H1 (cell line): ENCODE results near the gene ZNF518B. TPM values are rescaled to one million over a fixed set of nuclear protein-coding genes. Genes with fewer than 3 reads are reported as not detected.

Experiments used
- CTCF ChIA-PET: fragments of 300-600 bp; sonication (Branson Sonifier 250); formaldehyde crosslinking; loops from one replicate; lab custom pipeline; 2021; ENCODE audit not compliant: partially characterized antibody; lab: Charles Lee
- POLR2A ChIA-PET: fragments of 300-600 bp; sonication (Branson Sonifier 250); formaldehyde crosslinking; loops from one replicate; lab custom pipeline; 2021; ENCODE audit warnings: inconsistent platforms; ENCODE audit not compliant: partially characterized antibody; lab: Charles Lee
- DNase-seq, 2 experiments: peaks; one replicate each; pipeline versions ENCODE4 v3.0.0 to v3.0.0-alpha.2; 2010 to 2022; ENCODE audit warnings: low spot score in 2 of 2, low read depth in 1 of 2, mixed read lengths in 1 of 2
- FAIRE-seq: peaks from 2 replicates; lab custom pipeline; 2011; peaks lifted over from hg19 to GRCh38; lab: Jason Lieb, UNC
- H2AFZ ChIP-seq: 2 replicates; pipeline ENCODE4 v1.8.1; 2012; ENCODE audit warnings: low read length, inconsistent platforms
- H2AK5ac ChIP-seq: 2 replicates; pipeline ENCODE4 v1.6.1; 2013; ENCODE audit warnings: low read depth, low read length
- H2BK120ac ChIP-seq: replicated peaks from 2 replicates; pipeline ENCODE3; 2013; ENCODE audit warnings: low read depth, low read length, inconsistent platforms
- H2BK12ac ChIP-seq: 2 replicates; pipeline ENCODE4 v1.6.1; 2013; ENCODE audit warnings: low read depth, low read length
- H2BK15ac ChIP-seq: 2 replicates; pipeline ENCODE4 v1.6.1; 2013; ENCODE audit warnings: low read length
- H2BK20ac ChIP-seq: 2 replicates; pipeline ENCODE4 v1.6.1; 2013; ENCODE audit warnings: low read length
- H2BK5ac ChIP-seq: 2 replicates; pipeline ENCODE4 v1.6.1; 2013; ENCODE audit warnings: low read depth, low read length
- H3K14ac ChIP-seq: 2 replicates; pipeline ENCODE4 v1.6.1; 2013; ENCODE audit warnings: inconsistent platforms; ENCODE audit not compliant: insufficient read length
- H3K18ac ChIP-seq: 2 replicates; pipeline ENCODE4 v1.6.1; 2013; ENCODE audit warnings: low read length; ENCODE audit errors: extremely low read depth
- H3K23ac ChIP-seq: 2 replicates; pipeline ENCODE4 v1.6.1; 2013; ENCODE audit warnings: inconsistent platforms; ENCODE audit not compliant: insufficient read length
- H3K23me2 ChIP-seq: 2 replicates; pipeline ENCODE4 v1.6.1; 2013; ENCODE audit warnings: low read depth, low read length
- H3K27ac ChIP-seq: 2 replicates; pipeline ENCODE4 v1.6.1; 2011; ENCODE audit warnings: low read depth, low read length, inconsistent platforms
- H3K27me3 ChIP-seq, 4 experiments: replicated peaks in 1 of 4; 1 replicate in 1 of 4; 2 replicates in 3 of 4; pipeline versions ENCODE4 v1.6.1 to v1.8.1; 2011 to 2013; ENCODE audit warnings: low read length in 3 of 4, mild to moderate bottlenecking in 3 of 4, inconsistent platforms in 2 of 4, mixed read lengths in 2 of 4, moderate library complexity in 1 of 4; ENCODE audit not compliant: control insufficient read depth in 3 of 4, insufficient read depth in 3 of 4; ENCODE audit errors: extremely low read depth in 1 of 4
- H3K36me3 ChIP-seq, 4 experiments: 2 replicates each; pipeline versions ENCODE4 v1.6.1 to v1.8.1; 2011 to 2013; ENCODE audit warnings: mild to moderate bottlenecking in 4 of 4, low read length in 3 of 4, moderate library complexity in 2 of 4, control low read depth in 1 of 4, inconsistent platforms in 1 of 4; ENCODE audit not compliant: insufficient read depth in 4 of 4, control insufficient read depth in 2 of 4
- H3K4ac ChIP-seq: replicated peaks from 2 replicates; pipeline ENCODE3; 2013; ENCODE audit warnings: low read length, low read depth, mixed read lengths, inconsistent platforms; ENCODE audit not compliant: insufficient read length
- H3K4me1 ChIP-seq, 4 experiments: replicated peaks in 1 of 4; 1 replicate in 1 of 4; 2 replicates in 3 of 4; pipeline versions ENCODE4 v1.6.1 to v1.8.1; 2011 to 2013; ENCODE audit warnings: low read length in 3 of 4, inconsistent platforms in 2 of 4, mixed read lengths in 1 of 4; ENCODE audit not compliant: insufficient read depth in 4 of 4, control insufficient read depth in 3 of 4
- H3K4me2 ChIP-seq, 2 experiments: 2 replicates each; pipeline versions ENCODE4 v1.6.1 to v1.8.1; 2011 to 2013; ENCODE audit warnings: low read depth in 2 of 2, low read length in 2 of 2, control low read depth in 1 of 2, inconsistent platforms in 1 of 2, mild to moderate bottlenecking in 1 of 2; ENCODE audit not compliant: insufficient read depth in 1 of 2
- H3K4me3 ChIP-seq, 4 experiments: fragments of 200-600, 300-600 bp in 1 of 4; sonication (generic), shearing (Covaris generic), sonication (Bioruptor Twin) in 1 of 4; 2 replicates each; pipeline versions ENCODE4 v1.5.1 to v1.8.1; 2011 to 2016; ENCODE audit warnings: low read length in 4 of 4, low read depth in 3 of 4, control low read depth in 2 of 4, inconsistent platforms in 2 of 4, mild to moderate bottlenecking in 2 of 4, mixed read lengths in 1 of 4, moderate library complexity in 1 of 4; ENCODE audit not compliant: insufficient read depth in 2 of 4; ENCODE audit errors: extremely low read depth in 1 of 4
- H3K56ac ChIP-seq: replicated peaks from 2 replicates; pipeline ENCODE3; 2013; ENCODE audit warnings: low read depth, mild to moderate bottlenecking, mixed read lengths, low read length, inconsistent platforms; ENCODE audit not compliant: insufficient read length
- H3K79me1 ChIP-seq: 2 replicates; pipeline ENCODE4 v1.6.1; 2013; ENCODE audit warnings: low read depth, low read length, control low read depth
- H3K79me2 ChIP-seq, 2 experiments: 2 replicates each; pipeline versions ENCODE4 v1.6.1 to v1.8.1; 2012 to 2013; ENCODE audit warnings: low read length in 2 of 2, mild to moderate bottlenecking in 2 of 2, inconsistent platforms in 1 of 2; ENCODE audit not compliant: insufficient read depth in 2 of 2, control insufficient read depth in 1 of 2
- H3K9ac ChIP-seq, 4 experiments: replicated peaks in 1 of 4; 1 replicate in 1 of 4; 2 replicates in 3 of 4; pipeline versions ENCODE4 v1.6.1 to v1.8.1; 2011 to 2013; ENCODE audit warnings: low read depth in 3 of 4, low read length in 3 of 4, control low read depth in 2 of 4, mild to moderate bottlenecking in 2 of 4, moderate library complexity in 2 of 4, inconsistent platforms in 1 of 4; ENCODE audit errors: extremely low read depth in 1 of 4
- H3K9me3 ChIP-seq, 2 experiments: 2 replicates each; pipeline versions ENCODE4 v1.6.1 to v1.8.1; 2012 to 2013; ENCODE audit warnings: mild to moderate bottlenecking in 2 of 2, moderate library complexity in 2 of 2, control low read depth in 1 of 2, inconsistent platforms in 1 of 2, low read depth in 1 of 2, low read length in 1 of 2, mixed read lengths in 1 of 2; ENCODE audit not compliant: insufficient read depth in 2 of 2
- H4K20me1 ChIP-seq, 2 experiments: replicated peaks in 1 of 2; 2 replicates each; pipeline versions ENCODE3 to v1.8.1; 2011 to 2013; ENCODE audit warnings: inconsistent platforms in 2 of 2, low read length in 2 of 2, mild to moderate bottlenecking in 1 of 2; ENCODE audit not compliant: insufficient read depth in 2 of 2, control insufficient read depth in 1 of 2
- H4K5ac ChIP-seq: 2 replicates; pipeline ENCODE4 v1.6.1; 2013; ENCODE audit warnings: low read length, low read depth, mixed read lengths, inconsistent platforms; ENCODE audit not compliant: insufficient read length
- H4K8ac ChIP-seq: 2 replicates; pipeline ENCODE4 v1.8.0; 2013; ENCODE audit warnings: mild to moderate bottlenecking, moderate library complexity, low read length, inconsistent platforms; ENCODE audit not compliant: insufficient read depth; ENCODE audit errors: extremely low read depth
- H4K91ac ChIP-seq: replicated peaks from 2 replicates; pipeline ENCODE3; 2013; ENCODE audit warnings: low read length, mixed read lengths, inconsistent platforms; ENCODE audit not compliant: insufficient read length
- BACH1 ChIP-seq: IDR thresholded peaks from 2 replicates; pipeline ENCODE4 v1.6.1; 2012; ENCODE audit warnings: low read length, improper control_type of control experiment
- BCL11A ChIP-seq, 2 experiments: IDR thresholded peaks; one replicate each; pipeline ENCODE4 v1.6.1; 2011; ENCODE audit warnings: low read depth in 2 of 2, low read length in 2 of 2, mild to moderate bottlenecking in 2 of 2
- HDAC6 ChIP-seq: IDR thresholded peaks from one replicate; pipeline ENCODE4 v1.7.1; 2012; ENCODE audit warnings: low read depth, mild to moderate bottlenecking, inconsistent platforms, low read length, moderate library complexity
- JUN ChIP-seq: IDR thresholded peaks from 2 replicates; pipeline ENCODE4 v1.6.1; 2011; ENCODE audit warnings: low read depth, mild to moderate bottlenecking, improper control_type of control experiment, low read length
- NANOG ChIP-seq: IDR thresholded peaks from 2 replicates; pipeline ENCODE4 v1.6.1; 2011; ENCODE audit warnings: low read length, low read depth, mild to moderate bottlenecking, inconsistent platforms; ENCODE audit not compliant: insufficient read depth, poor library complexity, severe bottlenecking
- POLR2A ChIP-seq, 2 experiments: IDR thresholded peaks; 1 replicate in 1 of 2; 2 replicates in 1 of 2; pipeline ENCODE4 v1.6.1; 2011; ENCODE audit warnings: low read depth in 2 of 2, low read length in 2 of 2, mild to moderate bottlenecking in 2 of 2; ENCODE audit errors: control extremely low read depth in 1 of 2
- RAD21 ChIP-seq, 2 experiments: IDR thresholded peaks in 1 of 2; conservative IDR thresholded peaks in 1 of 2; 2 replicates each; pipeline ENCODE4 v1.6.1; 2011; ENCODE audit warnings: low read depth in 2 of 2, low read length in 2 of 2, improper control_type of control experiment in 1 of 2, inconsistent platforms in 1 of 2, mild to moderate bottlenecking in 1 of 2, moderate library complexity in 1 of 2
- SIRT6 ChIP-seq: IDR thresholded peaks from one replicate; pipeline ENCODE4 v1.7.1; 2012; ENCODE audit warnings: low read length, inconsistent platforms
- SP1 ChIP-seq: IDR thresholded peaks from 2 replicates; pipeline ENCODE4 v1.6.1; 2011; ENCODE audit warnings: low read depth, low read length
- SRF ChIP-seq: IDR thresholded peaks from 2 replicates; pipeline ENCODE4 v1.6.1; 2011; ENCODE audit warnings: mild to moderate bottlenecking, low read depth, low read length, moderate library complexity
- TAF1 ChIP-seq: IDR thresholded peaks from 2 replicates; pipeline ENCODE4 v1.6.1; 2011; ENCODE audit warnings: mild to moderate bottlenecking, low read depth, low read length
- TAF7 ChIP-seq: optimal IDR thresholded peaks from 2 replicates; pipeline ENCODE3; 2011; ENCODE audit warnings: low read depth, mild to moderate bottlenecking, inconsistent platforms, low read length, moderate library complexity, borderline replicate concordance
- TCF12 ChIP-seq: IDR thresholded peaks from 2 replicates; pipeline ENCODE4 v1.6.1; 2011; ENCODE audit warnings: low read depth, mild to moderate bottlenecking, low read length
- WGBS, 2 experiments: shearing (Covaris generic) in 1 of 2; methylation state at CpG; one replicate each; pipeline versions ENCODE4 v1.1.6 to v1.1.7; 2013 to 2015; ENCODE audit warnings: low lambda C conversion rate in 2 of 2, mixed read lengths in 2 of 2, inconsistent platforms in 1 of 2, low coverage in 1 of 2, missing lambda C conversion rate in 1 of 2; ENCODE audit not compliant: insufficient replicate concordance in 2 of 2, insufficient coverage in 1 of 2, insufficient read length in 1 of 2; ENCODE audit errors: extremely low coverage in 1 of 2, missing lambda C conversion rate in 1 of 2; 5-methylcytosine and 5-hydroxymethylcytosine counted together
- polyA plus RNA-seq, 7 experiments: library from polyadenylated mRNA; depleted of rRNA in 3 of 7; stranded (reverse) in 5 of 7; unstranded in 2 of 7; fragments of >200 nt in 5 of 7; fragments of 200-250 nt in 2 of 7; gene quantifications; 1 replicate in 5 of 7; 2 replicates in 1 of 7; 4 replicates in 1 of 7; pipeline versions ENCODE4 v1.2.1 to v1.2.3, GENCODE V29; 2011 to 2013; ENCODE audit warnings: missing spikeins in 2 of 7, mixed read lengths in 2 of 7
- total RNA-seq: library from RNA; stranded (reverse); fragmentation: NEBNext Ultra II Directional; extraction: Animal tissue kit (Norgen Biotek cat#: 25700); gene quantifications from 2 replicates; pipeline ENCODE4 v1.2.1, GENCODE V29; 2021

ZNF518B gene
- total and polyA plus RNA-seq, 2 of the 8 experiments (the other 6 are each of a cell fraction or from before 2014, with no cell fraction given) = 2.9 to 9.0 TPM

DNA sequence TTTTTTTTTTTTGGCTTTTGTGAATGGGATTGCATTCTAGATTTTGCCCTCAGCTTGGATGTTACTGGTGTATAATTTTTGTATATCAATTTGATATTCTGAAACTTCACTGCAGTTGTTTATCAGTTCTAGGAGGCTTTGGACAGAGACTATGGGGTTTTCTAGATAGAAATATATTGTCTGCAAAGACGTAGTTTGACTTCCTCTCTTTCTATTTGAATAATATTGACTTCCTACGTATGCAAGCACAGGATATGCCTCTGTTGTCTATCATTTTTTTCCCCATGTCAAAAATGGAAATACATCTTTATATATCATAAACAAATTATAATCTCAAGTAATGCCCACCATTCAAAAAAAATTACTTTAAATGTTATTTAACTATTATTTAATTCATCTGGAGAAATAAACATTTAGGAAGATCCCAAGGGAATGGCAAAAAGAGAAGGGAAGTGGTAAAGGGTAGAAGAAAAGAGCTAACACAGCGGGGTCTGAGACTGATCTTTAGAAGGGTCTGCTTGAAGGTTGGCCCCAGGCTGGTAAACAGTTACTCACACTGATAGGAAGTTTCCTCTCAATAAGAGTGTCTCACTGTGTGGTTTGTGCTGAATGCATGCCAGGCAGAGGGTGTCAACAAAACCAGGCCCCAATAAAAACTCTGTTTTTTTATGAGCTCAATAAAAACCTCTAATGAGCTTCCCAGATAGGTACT, 35.7 kb downstream of the ZNF518B start:
- peaks cover 0 to 1% of the 10 kb centered on the region in 2 experiments for H4K20me1 ChIP-seq
- no peak overlapping the region for H4K5ac ChIP-seq

More for the DNA sequence above, 35.7 kb downstream of the ZNF518B start:
- Histone ChIP-seq H3K9me3 (no peaks in the 10 kb centered on the region), H3K23me2 (no peaks in the 10 kb centered on the region), H3K27ac (no peak overlapping the region), H2BK5ac (no peak overlapping the region), H2AFZ (no peak overlapping the region), H3K14ac (no peak overlapping the region), H3K18ac (no peak overlapping the region), H3K36me3 (no peaks in the 10 kb centered on the region), H2AK5ac (no peak overlapping the region), H3K79me2 (no peaks in the 10 kb centered on the region), H2BK15ac (no peak overlapping the region), H3K79me1 (no peaks in the 10 kb centered on the region), H3K4ac (no peak overlapping the region), H3K4me1 (no peaks in the 10 kb centered on the region), H4K8ac (no peak overlapping the region), H3K9ac (no peak overlapping the region), H3K23ac (no peak overlapping the region), H4K91ac (no peak overlapping the region), H2BK20ac (no peak overlapping the region), H3K4me2 (no peak overlapping the region), H2BK12ac (no peak overlapping the region), H3K27me3 (no peaks in the 10 kb centered on the region), H3K56ac (no peak overlapping the region), H3K4me3 (no peak overlapping the region), H2BK120ac (no peak overlapping the region)
- FAIRE-seq (no peak), DNase-seq (no peak)
- ChIA-PET POLR2A (interaction anchor here (1.7 kb wide), 1 partner anchor 304 kb away, joined by 3 read pairs; the partner anchor contains the start of gene WDR1), CTCF (interaction anchor here (0.6 to 2.7 kb wide), 6 partner anchors 17 to 263 kb away, joined by 3 to 13 read pairs (median 4); no protein-coding TSS in a partner anchor)
- WGBS, 2 experiments = 72% methylated on average over 3 of the region's 3 CpGs; no CpG with 5 or more reads in 1 of the 2 experiments
- TF ChIP-seq TAF7 (no peak), BACH1 (no peak), HDAC6 (no peak), JUN (no peak), BCL11A (IDR thresholded peaks at IDR 0.05; ENCODE audit: low read depth in 2 of 2, low read length in 2 of 2) (no peak), POLR2A (IDR thresholded peaks at IDR 0.05; ENCODE audit: control extremely low read depth in 1 of 2, low read depth in 2 of 2, low read length in 2 of 2) (no peak), RAD21 (IDR thresholded peaks at IDR 0.05 in 1 of 2, conservative IDR thresholded peaks at IDR 0.05 in 1 of 2; ENCODE audit: low read depth in 2 of 2, low read length in 2 of 2) (no peak), SIRT6 (no peak), SRF (no peak), TCF12 (no peak), TAF1 (no peak), SP1 (no peak), NANOG (no peak)
